Globus pallidus (tissue), 1 donor: ENCODE results near the gene ANO4.

ENCODE experiments used
- DNase-seq: peaks from one replicate; pipeline ENCODE4 v3.0.0-alpha.2; 2015; ENCODE audit warnings: low spot score

ANO4 gene

GRCh38 chr12:100808777-100809176 is 14.2 kb downstream of the ANO4 start:
- no peak for DNase-seq

GRCh38 chr12:100820314-100820713 is 25.7 kb downstream of the ANO4 start:
- DNase-seq, result no peak

GRCh38 chr12:100823963-100824362 is 29.4 kb downstream of the ANO4 start:
- no peak for DNase-seq

GRCh38 chr12:100824476-100824875 is 29.9 kb downstream of the ANO4 start:
- peak; percentile 59 for DNase-seq

GRCh38 chr12:100826323-100826722 is 31.7 kb downstream of the ANO4 start:
- DNase-seq, result peak; percentile 53

- DNase-seq, result peak; percentile 45
Observed at GRCh38 chr12:100827901-100828520, 33.4 kb downstream of the ANO4 start.

GRCh38 chr12:100830003-100830795 is 35.6 kb downstream of the ANO4 start:
- DNase-seq, result no peak

- DNase-seq, result no peak
Observed at GRCh38 chr12:100833282-100833681, 38.7 kb downstream of the ANO4 start.

- no peak for DNase-seq
Observed at GRCh38 chr12:100840748-100841147, 46.2 kb downstream of the ANO4 start.

GRCh38 chr12:100842156-100842555 is 47.6 kb downstream of the ANO4 start:
- DNase-seq, result no peak

GRCh38 chr12:100843061-100843460 is 48.5 kb downstream of the ANO4 start:
- no peak for DNase-seq

- DNase-seq, result no peak
Observed at GRCh38 chr12:100845095-100845494, 50.5 kb downstream of the ANO4 start.

- DNase-seq, result no peak
Observed at GRCh38 chr12:100851637-100852036, 57.1 kb downstream of the ANO4 start.

GRCh38 chr12:100857418-100857817 is 62.8 kb downstream of the ANO4 start:
- DNase-seq, result no peak

GRCh38 chr12:100857971-100858370 is 63.4 kb downstream of the ANO4 start:
- no peak for DNase-seq

GRCh38 chr12:100858656-100859055 is 64.1 kb downstream of the ANO4 start:
- DNase-seq, result no peak

GRCh38 chr12:100859063-100859627 is 64.6 kb downstream of the ANO4 start:
- no peak for DNase-seq

GRCh38 chr12:100860611-100861010 is 66.0 kb downstream of the ANO4 start:
- DNase-seq, result no peak

- DNase-seq, result no peak
Observed at GRCh38 chr12:100862676-100863075, 68.1 kb downstream of the ANO4 start.

GRCh38 chr12:100864366-100864765 is 69.8 kb downstream of the ANO4 start:
- DNase-seq, result no peak

- no peak for DNase-seq
Observed at GRCh38 chr12:100867639-100868393, 73.2 kb downstream of the ANO4 start.

GRCh38 chr12:100868487-100868886 is 73.9 kb downstream of the ANO4 start:
- DNase-seq, result no peak
